ENCODE data around the gene TMEM222.

Gene TMEM222

DNA sequence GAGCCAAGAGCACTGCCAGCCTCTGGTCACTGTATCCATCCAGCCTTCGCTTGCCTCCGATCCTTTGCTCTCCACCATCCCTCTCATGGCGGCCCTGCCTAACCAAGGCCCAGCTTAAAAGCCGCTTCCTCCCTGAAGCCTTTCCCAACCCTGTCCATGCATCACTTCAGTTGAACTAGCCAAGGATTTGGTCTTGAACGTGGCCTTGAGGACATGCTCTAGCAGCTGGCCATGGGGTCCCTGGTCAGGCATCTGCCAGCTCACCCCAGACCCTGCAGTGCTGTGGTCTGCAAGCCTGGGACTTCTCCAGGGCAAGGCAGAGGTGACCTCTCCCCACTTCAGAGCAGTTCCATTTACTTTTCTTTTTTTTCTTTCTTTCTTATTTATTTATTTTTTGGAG is 14.8 kb downstream of the TMEM222 start:
- Histone ChIP-seq H3K79me1 (ENCODE audit: low read length) (no peaks in the 10 kb centered on the region), H3K79me2 (ENCODE audit: control insufficient read depth, insufficient read depth, low read length, poor library complexity) (no peaks in the 10 kb centered on the region), H2AFZ (ENCODE audit: insufficient read depth, low read length, poor library complexity) (no peak overlapping the region), H3K4me3 (ENCODE audit: low read depth, low read length) (no peak overlapping the region), H2BK12ac (ENCODE audit: low read length) (no peak overlapping the region), H3K23ac (ENCODE audit: low read length) (no peak overlapping the region), H3K27ac (ENCODE audit: low read depth, low read length) (no peak overlapping the region), H3K4me2 (ENCODE audit: low read length) (no peak overlapping the region), H2AK5ac (ENCODE audit: low read length) (no peak overlapping the region), H2BK120ac (ENCODE audit: insufficient read depth, low read length, poor library complexity) (no peak overlapping the region), H3K18ac (ENCODE audit: low read length) (no peak overlapping the region), H3K4ac (ENCODE audit: low read depth, low read length) (no peak overlapping the region), H2BK5ac (ENCODE audit: low read depth, low read length, poor library complexity) (no peak overlapping the region), H3K27me3 (ENCODE audit: insufficient read depth, low read length) (no peaks in the 10 kb centered on the region), H3K9ac (ENCODE audit: low read length) (no peak overlapping the region), H3K36me3 (ENCODE audit: control insufficient read depth in 1 of 2, insufficient read depth in 2 of 2, low read length in 2 of 2) (peaks cover 49 to 50% of the 10 kb centered on the region in 2 experiments), H3K4me1 (ENCODE audit: control insufficient read depth in 1 of 2, insufficient read depth in 2 of 2, low read length in 2 of 2) (peaks cover 8 to 11% of the 10 kb centered on the region in 2 experiments), H4K8ac (ENCODE audit: low read depth, low read length) (no peak overlapping the region), H4K91ac (ENCODE audit: low read depth, low read length) (no peak overlapping the region), H3K14ac (ENCODE audit: low read length) (no peak overlapping the region), H4K12ac (ENCODE audit: low read depth, low read length) (no peak overlapping the region), H3K9me3 (ENCODE audit: insufficient read depth, low read depth, low read length) (peaks cover 1% of the 10 kb centered on the region)
- whole genome bisulfite sequencing (ENCODE audit: extremely low coverage, insufficient coverage, insufficient read length): no CpG with 5 or more reads among the region's 5 CpGs
- no peak for DNase-seq

DNA sequence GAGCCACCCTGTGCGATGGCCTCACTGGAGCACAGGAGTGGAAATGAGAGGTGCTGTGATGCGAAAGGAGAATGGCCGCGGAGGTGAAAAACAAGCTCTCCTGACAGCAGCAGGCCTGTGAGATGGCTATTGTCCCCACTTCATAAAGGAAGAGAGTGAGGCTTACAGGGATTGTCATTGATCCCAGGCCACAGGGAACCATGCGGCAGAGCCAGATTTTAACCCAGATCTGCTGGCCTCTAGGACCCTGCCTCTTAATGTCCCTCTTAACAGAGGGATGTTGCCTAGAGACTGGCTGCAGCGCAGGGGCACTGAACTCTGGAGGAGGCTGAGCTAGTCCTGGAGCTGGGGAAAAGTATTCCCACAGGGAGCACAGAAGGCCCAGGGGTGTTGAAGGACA is 16.8 kb downstream of the TMEM222 start:
- DNase-seq: no peak
- Histone ChIP-seq H3K36me3 (ENCODE audit: control insufficient read depth in 1 of 2, insufficient read depth in 2 of 2, low read length in 2 of 2) (peaks cover 30% of the 10 kb centered on the region in 2 experiments), H3K27ac (ENCODE audit: low read depth, low read length) (no peak overlapping the region), H3K79me2 (ENCODE audit: control insufficient read depth, insufficient read depth, low read length, poor library complexity) (peaks cover 4% of the 10 kb centered on the region), H3K18ac (ENCODE audit: low read length) (no peak overlapping the region), H3K27me3 (ENCODE audit: insufficient read depth, low read length) (no peaks in the 10 kb centered on the region), H2BK12ac (ENCODE audit: low read length) (no peak overlapping the region), H4K91ac (ENCODE audit: low read depth, low read length) (no peak overlapping the region), H3K4me2 (ENCODE audit: low read length) (no peak overlapping the region), H4K8ac (ENCODE audit: low read depth, low read length) (no peak overlapping the region), H2AFZ (ENCODE audit: insufficient read depth, low read length, poor library complexity) (no peak overlapping the region), H2BK120ac (ENCODE audit: insufficient read depth, low read length, poor library complexity) (no peak overlapping the region), H2BK5ac (ENCODE audit: low read depth, low read length, poor library complexity) (no peak overlapping the region), H2AK5ac (ENCODE audit: low read length) (no peak overlapping the region), H3K79me1 (ENCODE audit: low read length) (peaks cover 13% of the 10 kb centered on the region), H3K9ac (ENCODE audit: low read length) (no peak overlapping the region), H3K23ac (ENCODE audit: low read length) (no peak overlapping the region), H3K4me3 (ENCODE audit: low read depth, low read length) (no peak overlapping the region), H3K9me3 (ENCODE audit: insufficient read depth, low read depth, low read length) (peaks cover 1% of the 10 kb centered on the region), H3K14ac (ENCODE audit: low read length) (no peak overlapping the region), H3K4ac (ENCODE audit: low read depth, low read length) (no peak overlapping the region), H4K12ac (ENCODE audit: low read depth, low read length) (no peak overlapping the region), H3K4me1 (ENCODE audit: control insufficient read depth in 1 of 2, insufficient read depth in 2 of 2, low read length in 2 of 2) (peaks cover 25 to 29% of the 10 kb centered on the region in 2 experiments)
- WGBS (ENCODE audit: extremely low coverage, insufficient coverage, insufficient read length): no CpG with 5 or more reads among the region's 6 CpGs

- Histone ChIP-seq H2BK120ac (ENCODE audit: insufficient read depth, low read length, poor library complexity) (no peak overlapping the region), H3K4ac (ENCODE audit: low read depth, low read length) (no peak overlapping the region), H3K36me3 (ENCODE audit: control insufficient read depth in 1 of 2, insufficient read depth in 2 of 2, low read length in 2 of 2) (peaks cover 26% of the 10 kb centered on the region in 2 experiments), H3K79me1 (ENCODE audit: low read length) (peaks cover 13% of the 10 kb centered on the region), H4K12ac (ENCODE audit: low read depth, low read length) (no peak overlapping the region), H3K27ac (ENCODE audit: low read depth, low read length) (no peak overlapping the region), H4K8ac (ENCODE audit: low read depth, low read length) (no peak overlapping the region), H2BK12ac (ENCODE audit: low read length) (no peak overlapping the region), H4K91ac (ENCODE audit: low read depth, low read length) (no peak overlapping the region), H2AK5ac (ENCODE audit: low read length) (peak overlapping the region; percentile 25), H2BK5ac (ENCODE audit: low read depth, low read length, poor library complexity) (no peak overlapping the region), H3K27me3 (ENCODE audit: insufficient read depth, low read length) (no peaks in the 10 kb centered on the region), H3K18ac (ENCODE audit: low read length) (no peak overlapping the region), H3K23ac (ENCODE audit: low read length) (no peak overlapping the region), H3K4me2 (ENCODE audit: low read length) (no peak overlapping the region), H3K9ac (ENCODE audit: low read length) (no peak overlapping the region), H3K4me1 (ENCODE audit: control insufficient read depth in 1 of 2, insufficient read depth in 2 of 2, low read length in 2 of 2) (peaks cover 25 to 29% of the 10 kb centered on the region in 2 experiments), H3K4me3 (ENCODE audit: low read depth, low read length) (no peak overlapping the region), H3K9me3 (ENCODE audit: insufficient read depth, low read depth, low read length) (peaks cover 1% of the 10 kb centered on the region), H2AFZ (ENCODE audit: insufficient read depth, low read length, poor library complexity) (no peak overlapping the region), H3K14ac (ENCODE audit: low read length) (no peak overlapping the region), H3K79me2 (ENCODE audit: control insufficient read depth, insufficient read depth, low read length, poor library complexity) (peaks cover 4% of the 10 kb centered on the region)
- DNase-seq: peak; percentile 50 to 60
- WGBS (ENCODE audit: extremely low coverage, insufficient coverage, insufficient read length): no CpG with 5 or more reads among the region's 5 CpGs
Measured at GRCh38 chr1:27339213-27339612, 17.2 kb downstream of the TMEM222 start.

DNA sequence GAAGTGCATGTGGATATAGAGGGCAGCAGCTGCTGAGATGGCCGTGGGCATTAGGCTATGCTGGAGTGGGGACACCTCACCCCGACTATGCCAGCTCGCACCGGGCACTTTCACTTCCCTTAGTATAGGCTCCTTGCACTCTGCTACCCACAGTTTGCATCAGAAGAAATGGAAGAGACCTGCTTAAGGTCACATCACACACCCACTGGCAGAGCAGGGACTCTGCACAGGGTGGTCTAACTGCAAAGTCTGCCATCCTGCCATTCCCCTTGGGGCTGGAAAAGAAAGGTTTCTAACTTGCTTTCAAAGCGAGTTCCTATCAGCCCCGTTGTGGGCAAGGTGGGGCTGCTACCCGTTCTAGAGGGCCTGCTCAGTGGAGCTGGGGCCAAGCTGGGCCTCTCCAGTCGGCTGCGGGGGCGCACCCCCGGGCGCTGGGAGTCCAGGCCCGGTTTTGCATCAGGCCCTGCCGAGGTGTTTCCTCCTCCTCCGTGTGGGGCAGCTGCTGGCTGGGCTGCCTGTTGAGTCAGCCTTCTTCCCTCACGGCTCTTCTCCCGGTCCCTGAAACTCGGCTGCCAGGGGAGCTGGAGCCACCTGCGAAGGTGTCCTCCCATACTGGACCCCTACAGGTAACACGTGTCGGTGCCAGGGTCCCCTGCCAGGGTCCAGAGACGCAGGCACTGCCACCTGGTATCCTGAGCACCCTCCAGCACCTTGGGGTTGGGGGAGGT is 19.7 kb downstream of the TMEM222 start, which contains the start of gene SYTL1:
Gene SYTL1 (plus strand): TSS at position 498 of the 728 bp plus-strand sequence. CDS start 3,313 bp downstream, outside the sequence.
- Histone ChIP-seq H2AFZ (ENCODE audit: insufficient read depth, low read length, poor library complexity) (no peak within 1 kb of the TSS), H4K91ac (ENCODE audit: low read depth, low read length) (peak within 1 kb of the TSS; percentile 96), H4K8ac (ENCODE audit: low read depth, low read length) (peak within 1 kb of the TSS; percentile 49), H3K4me2 (ENCODE audit: low read length) (peak within 1 kb of the TSS; percentile 60), H4K12ac (ENCODE audit: low read depth, low read length) (peak within 1 kb of the TSS; percentile 11), H2BK120ac (ENCODE audit: insufficient read depth, low read length, poor library complexity) (peak within 1 kb of the TSS; percentile 33), H3K18ac (ENCODE audit: low read length) (peak within 1 kb of the TSS; percentile 44), H3K4me1 (ENCODE audit: control insufficient read depth in 1 of 2, insufficient read depth in 2 of 2, low read length in 2 of 2) (peaks cover 25 to 29% of the 10 kb centered on the region in 2 experiments), H3K9me3 (ENCODE audit: insufficient read depth, low read depth, low read length) (peaks cover 1% of the 10 kb centered on the region), H3K23ac (ENCODE audit: low read length) (no peak within 1 kb of the TSS), H3K79me2 (ENCODE audit: control insufficient read depth, insufficient read depth, low read length, poor library complexity) (peaks cover 4% of the 10 kb centered on the region), H2BK12ac (ENCODE audit: low read length) (peak within 1 kb of the TSS; percentile 62), H3K27ac (ENCODE audit: low read depth, low read length) (peak within 1 kb of the TSS; percentile 49), H3K27me3 (ENCODE audit: insufficient read depth, low read length) (no peaks in the 10 kb centered on the region), H3K36me3 (ENCODE audit: control insufficient read depth in 1 of 2, insufficient read depth in 2 of 2, low read length in 2 of 2) (peaks cover under 1 to 2% of the 10 kb centered on the region in 2 experiments), H3K14ac (ENCODE audit: low read length) (peak within 1 kb of the TSS; percentile 29), H3K9ac (ENCODE audit: low read length) (peak within 1 kb of the TSS; percentile 24), H3K4me3 (ENCODE audit: low read depth, low read length) (peak within 1 kb of the TSS; percentile 40), H3K79me1 (ENCODE audit: low read length) (peaks cover 13% of the 10 kb centered on the region), H3K4ac (ENCODE audit: low read depth, low read length) (peak within 1 kb of the TSS; percentile 15), H2AK5ac (ENCODE audit: low read length) (peak within 1 kb of the TSS; percentile 51), H2BK5ac (ENCODE audit: low read depth, low read length, poor library complexity) (peak within 1 kb of the TSS; percentile 17)
- WGBS (ENCODE audit: extremely low coverage, insufficient coverage, insufficient read length): no CpG with 5 or more reads among the region's 22 CpGs
- peak; percentile 67 to 76 for DNase-seq

Data from trophoblast cell (in vitro differentiated cells and primary cell).